GM12878 (cell line): Measurements from ENCODE around the gene PCCA. TPM values are rescaled to one million over a fixed set of nuclear protein-coding genes. Genes with fewer than 3 reads are reported as not detected.

ENCODE experiments used
- ATAC-seq: fragments of 200-7000 bp; cut with Tn5 transposase; 3 replicates; pipeline ENCODE4 v1.9.1; 2020; ENCODE audit warnings: mild to moderate bottlenecking, moderate library complexity
- BruUV-seq: library from RNA; stranded (reverse); fragments of 400-500 nt; replicated peaks from 2 replicates; lab custom pipeline; 2021; lab: Mats Ljungman, UMichigan
- CTCF ChIA-PET: fragments of 300-600 bp; sonication (Branson Sonifier 250); formaldehyde crosslinking; extraction: SDS; loops from one replicate; lab custom pipeline; 2021; ENCODE audit warnings: inconsistent platforms; lab: Yijun Ruan, JAX
- POLR2A ChIA-PET: fragments of 350-600 bp; formaldehyde crosslinking; extraction: SDS; loops from one replicate; lab custom pipeline; 2021; ENCODE audit warnings: inconsistent platforms; lab: Charles Lee
- RAD21 ChIA-PET: fragments of 300-600 bp; sonication (Branson Sonifier 250); formaldehyde crosslinking; loops from one replicate; lab custom pipeline; 2023; ENCODE audit warnings: antibody characterized with exemption; ENCODE audit not compliant: unreplicated experiment; lab: Charles Lee
- SMC1A ChIA-PET: fragments of 300-600 bp; sonication (Branson Sonifier 250); formaldehyde crosslinking; loops from one replicate; lab custom pipeline; 2023; ENCODE audit not compliant: unreplicated experiment, uncharacterized antibody; lab: Charles Lee
- DNase-seq: peaks from one replicate; pipeline ENCODE4 v3.0.0-alpha.2; 2011; ENCODE audit warnings: low read depth, low spot score
- FAIRE-seq: peaks from 3 replicates; lab custom pipeline; 2011; peaks lifted over from hg19 to GRCh38; lab: Jason Lieb, UNC
- H2AFZ ChIP-seq: 2 replicates; pipeline ENCODE4 v1.6.0; 2011; ENCODE audit warnings: low read depth, low read length, control low read depth; ENCODE audit not compliant: control insufficient read depth
- H3K27ac ChIP-seq: 2 replicates; pipeline ENCODE4 v1.5.1; 2011; ENCODE audit warnings: control low read depth; ENCODE audit not compliant: control insufficient read depth, insufficient read depth
- H3K27me3 ChIP-seq, 2 experiments: replicated peaks in 1 of 2; 2 replicates each; pipeline versions ENCODE4 v1.6.0 to v1.6.1; 2011; ENCODE audit warnings: low read length in 1 of 2; ENCODE audit not compliant: control insufficient read depth in 2 of 2, insufficient read depth in 2 of 2
- H3K36me3 ChIP-seq, 2 experiments: 2 replicates each; pipeline ENCODE4 v1.5.1; 2011; ENCODE audit warnings: low read length in 1 of 2; ENCODE audit not compliant: control insufficient read depth in 2 of 2, insufficient read depth in 2 of 2
- H3K4me1 ChIP-seq: 2 replicates; pipeline ENCODE4 v1.6.1; 2011; ENCODE audit warnings: mild to moderate bottlenecking, low read length, moderate library complexity, mixed read lengths; ENCODE audit not compliant: control insufficient read depth, insufficient read depth
- H3K4me2 ChIP-seq: 2 replicates; pipeline ENCODE4 v1.6.0; 2011; ENCODE audit warnings: control low read depth; ENCODE audit not compliant: control insufficient read depth, insufficient read depth
- H3K4me3 ChIP-seq: fragments of 200-600 bp; sonication (generic); 2 replicates; pipeline ENCODE4 v1.5.1; 2016
- H3K79me2 ChIP-seq: 2 replicates; pipeline ENCODE4 v1.6.0; 2011; ENCODE audit warnings: low read length; ENCODE audit not compliant: control insufficient read depth, insufficient read depth
- H3K9ac ChIP-seq: 2 replicates; pipeline ENCODE4 v1.8.0; 2011; ENCODE audit warnings: low read length, control low read depth, mixed read lengths; ENCODE audit not compliant: control insufficient read depth, insufficient read depth
- H3K9me3 ChIP-seq: replicated peaks from 3 replicates; pipeline ENCODE4 v1.5.1; 2011; ENCODE audit warnings: mild to moderate bottlenecking, low read length; ENCODE audit not compliant: control insufficient read depth, insufficient read depth
- H4K20me1 ChIP-seq: 2 replicates; pipeline ENCODE4 v1.6.0; 2011; ENCODE audit not compliant: control insufficient read depth, insufficient read depth
- ATF3 ChIP-seq: IDR thresholded peaks from 2 replicates; pipeline ENCODE4 v1.6.1; 2011; ENCODE audit warnings: low read depth, mild to moderate bottlenecking, low read length, moderate library complexity, borderline replicate concordance; ENCODE audit errors: extremely low read depth
- ELK1 ChIP-seq: IDR thresholded peaks from 2 replicates; pipeline ENCODE4 v1.6.1; 2012; ENCODE audit warnings: low read depth, low read length, improper control_type of control experiment
- IRF5 ChIP-seq: fragments of 450-650 bp; IDR thresholded peaks from 2 replicates; pipeline ENCODE4 v1.6.1; 2017; ENCODE audit warnings: borderline replicate concordance
- NR2C2 ChIP-seq: IDR thresholded peaks from 2 replicates; pipeline ENCODE4 v1.6.1; 2011; ENCODE audit warnings: borderline replicate concordance, low read depth; ENCODE audit not compliant: control insufficient read depth, insufficient read length
- NR2F1 ChIP-seq: fragments of 450-650 bp; conservative IDR thresholded peaks from 2 replicates; pipeline ENCODE4 v1.6.1; 2017; ENCODE audit warnings: mild to moderate bottlenecking
- POLR2AphosphoS2 ChIP-seq: IDR thresholded peaks from 2 replicates; pipeline ENCODE4 v1.6.1; 2011; ENCODE audit warnings: low read depth, mild to moderate bottlenecking, low read length, improper control_type of control experiment, moderate library complexity
- SKIL ChIP-seq: fragments of 450-650 bp; IDR thresholded peaks from 2 replicates; pipeline ENCODE4 v1.6.1; 2017; ENCODE audit warnings: mild to moderate bottlenecking, low read depth, inconsistent platforms; ENCODE audit not compliant: poor library complexity, severe bottlenecking
- SUPT20H ChIP-seq: IDR thresholded peaks from 2 replicates; pipeline ENCODE4 v1.6.1; 2011; ENCODE audit warnings: low read depth, mild to moderate bottlenecking, low read length, moderate library complexity, borderline replicate concordance; ENCODE audit not compliant: control insufficient read depth
- ZBTB4 ChIP-seq: fragments of 450-650 bp; formaldehyde crosslinking; IDR thresholded peaks from 2 replicates; pipeline ENCODE4 v1.4.0; 2022; ENCODE audit warnings: mild to moderate bottlenecking, moderate library complexity
- WGBS: methylation state at CpG from one replicate; pipeline ENCODE4 v1.1.6; 2016; ENCODE audit warnings: low lambda C conversion rate; ENCODE audit not compliant: insufficient replicate concordance, insufficient coverage; ENCODE audit errors: missing lambda C conversion rate; 5-methylcytosine and 5-hydroxymethylcytosine counted together
- in situ Hi-C: fragments of 300-500 bp; cut with MboI; formaldehyde crosslinking; loops from 9 replicates; pipeline ENCODE4 v1.14.3; 2018; ENCODE audit warnings: mixed read lengths
- intact Hi-C: fragments of 100-400 bp; cut with micrococcal nuclease; formaldehyde crosslinking; loops from one replicate; pipeline ENCODE4 v1.14.2; 2022; ENCODE audit not compliant: unreplicated experiment
- polyA plus RNA-seq, 11 experiments: library from polyadenylated mRNA; depleted of rRNA in 4 of 11; unstranded in 6 of 11; stranded (reverse) in 5 of 11; fragments of >200 nt; fragmentation: Nextera tagmentation in 4 of 11; fragmentation: Illumina TruSeq in 1 of 11; extraction: Ambion mirVana in 4 of 11; extraction: Trizol in 1 of 11; gene quantifications; 1 replicate in 1 of 11; 2 replicates in 10 of 11; pipeline versions ENCODE4 v1.2.1 to v1.2.3, GENCODE V29; 2011 to 2016; ENCODE audit warnings: inconsistent platforms in 2 of 11, missing spikeins in 2 of 11, low read depth in 1 of 11
- total RNA-seq, 4 experiments: library from RNA; depleted of rRNA in 3 of 4; stranded (reverse); fragments of >200 nt in 3 of 4; fragmentation: Illumina TruSeq in 1 of 4; extraction: Trizol in 1 of 4; gene quantifications; 2 replicates each; pipeline versions ENCODE4 v1.2.1 to v1.2.3, GENCODE V29; 2013 to 2021

Gene PCCA
- total and polyA plus RNA-seq, 10 of the 15 experiments (the other 5 are each of a cell fraction or from before 2014, with no cell fraction given), result 5.9 to 18.2 (median 12.4) TPM

GRCh38 chr13:100491164-100491842 lies 402.4 kb downstream of the PCCA start:
- no peak for DNase-seq
- Histone ChIP-seq H3K9me3 (no peaks in the 10 kb centered on the region), H3K4me2 (no peak overlapping the region), H3K27ac (no peak overlapping the region), H3K27me3 (no peaks in the 10 kb centered on the region), H3K36me3 (no peaks in the 10 kb centered on the region), H3K79me2 (no peaks in the 10 kb centered on the region), H4K20me1 (no peaks in the 10 kb centered on the region), H3K4me3 (no peak overlapping the region), H3K9ac (no peak overlapping the region), H2AFZ (no peak overlapping the region), H3K4me1 (no peaks in the 10 kb centered on the region)
- intact Hi-C loops (no loop called here), in situ Hi-C loops (no loop called here)
- BruUV-seq, result no TSS peak
- POLR2A ChIA-PET, result no interaction called here
- SMC1A ChIA-PET, result no interaction called here
- RAD21 ChIA-PET, result no interaction called here
- TF ChIP-seq IRF5 (no peak), ATF3 (no peak), ZBTB4 (CRISPR knock-in tag) (no peak), NR2C2 (no peak), ELK1 (no peak), SKIL (no peak), NR2F1 (no peak), SUPT20H (no peak), POLR2AphosphoS2 (no peak)
- FAIRE-seq, result no peak
- no peak for ATAC-seq
- CTCF ChIA-PET, result interaction anchor here (0.7 to 1.6 kb wide), 2 partner anchors 24 to 123 kb away, joined by 3 to 5 read pairs; no protein-coding TSS in a partner anchor
- WGBS, result 80% methylated on average over 8 of the region's 8 CpGs
